Parathyroid adenoma (tissue), 2 donors: ENCODE data around the gene SYNDIG1.

Experiments
- H2AFZ ChIP-seq: fragments of 300-600 bp; sonication (generic); one replicate; pipeline ENCODE4 v1.7.0; 2017; ENCODE audit warnings: antibody characterized with exemption, mild to moderate bottlenecking
- H3K27ac ChIP-seq: fragments of 300-600 bp; sonication (generic); one replicate; pipeline ENCODE4 v1.7.0; 2017
- H3K27me3 ChIP-seq: fragments of 300-600 bp; sonication (generic); one replicate; pipeline ENCODE4 v1.7.0; 2017; ENCODE audit warnings: low read length; ENCODE audit not compliant: control insufficient read depth, insufficient read depth
- H3K36me3 ChIP-seq: fragments of 300-600 bp; sonication (generic); one replicate; pipeline ENCODE4 v1.7.0; 2017; ENCODE audit warnings: low read length; ENCODE audit not compliant: control insufficient read depth, insufficient read depth
- H3K4me1 ChIP-seq: fragments of 300-600 bp; sonication (generic); one replicate; pipeline ENCODE4 v1.7.0; 2017; ENCODE audit warnings: control low read depth
- H3K4me2 ChIP-seq: fragments of 300-600 bp; sonication (generic); one replicate; pipeline ENCODE4 v1.7.0; 2017; ENCODE audit warnings: low read length
- H3K4me3 ChIP-seq: fragments of 300-600 bp; sonication (generic); one replicate; pipeline ENCODE4 v1.7.0; 2017; ENCODE audit warnings: low read depth, low read length
- H3K79me2 ChIP-seq: fragments of 300-600 bp; sonication (generic); one replicate; pipeline ENCODE4 v1.7.0; 2017; ENCODE audit warnings: control low read depth
- H3K9ac ChIP-seq: fragments of 300-600 bp; sonication (generic); one replicate; pipeline ENCODE4 v1.7.0; 2017; ENCODE audit warnings: mild to moderate bottlenecking
- H3K9me3 ChIP-seq: fragments of 300-600 bp; sonication (generic); one replicate; pipeline ENCODE4 v1.7.0; 2017; ENCODE audit warnings: low read length; ENCODE audit not compliant: control insufficient read depth
- TF ChIP-seq, protein P1 (sequence below): fragments of 300-600 bp; sonication (generic); IDR thresholded peaks from one replicate; pipeline ENCODE4 v1.7.0; 2017; ENCODE audit warnings: antibody characterized with exemption, mild to moderate bottlenecking
- donor health status: primary hyperparathyroidism.

Gene SYNDIG1

DNA sequence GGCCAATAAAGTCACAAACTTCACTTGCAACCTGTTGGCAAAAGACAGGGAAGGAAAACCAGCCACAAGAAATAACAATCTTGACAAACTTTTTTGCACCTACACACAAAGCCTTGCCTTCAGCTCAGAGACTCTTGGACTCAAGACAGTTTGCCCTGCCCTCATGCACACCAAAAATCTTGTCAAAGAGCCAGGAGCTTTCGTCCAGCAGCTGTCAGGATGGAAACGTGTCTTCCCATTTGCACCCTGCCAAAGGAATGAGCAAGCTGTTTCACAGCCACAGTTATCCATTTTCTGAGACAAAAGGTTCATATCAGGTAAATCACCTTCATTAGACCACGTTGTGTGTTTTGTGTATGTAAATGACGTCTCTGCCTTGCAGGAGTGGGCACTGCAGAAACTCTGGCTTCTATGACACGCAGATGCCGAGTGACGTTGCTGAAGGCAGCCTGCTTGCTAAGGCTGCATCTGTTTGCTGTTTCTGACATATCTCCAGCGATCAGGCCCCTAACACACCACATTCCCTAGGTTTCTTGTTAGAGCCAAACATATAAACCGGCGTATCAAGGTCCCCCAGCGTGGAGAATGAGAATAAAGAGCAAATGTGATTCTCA, 193.4 kb downstream of the SYNDIG1 start:
- Histone ChIP-seq H3K9me3 (no peaks in the 10 kb centered on the region), H3K4me2 (no peak overlapping the region), H2AFZ (no peak overlapping the region), H3K27ac (no peak overlapping the region), H3K9ac (no peak overlapping the region), H3K79me2 (no peaks in the 10 kb centered on the region), H3K36me3 (no peaks in the 10 kb centered on the region), H3K27me3 (no peaks in the 10 kb centered on the region), H3K4me3 (no peak overlapping the region), H3K4me1 (peaks cover 2% of the 10 kb centered on the region)
- TF ChIP-seq, protein P1, sequence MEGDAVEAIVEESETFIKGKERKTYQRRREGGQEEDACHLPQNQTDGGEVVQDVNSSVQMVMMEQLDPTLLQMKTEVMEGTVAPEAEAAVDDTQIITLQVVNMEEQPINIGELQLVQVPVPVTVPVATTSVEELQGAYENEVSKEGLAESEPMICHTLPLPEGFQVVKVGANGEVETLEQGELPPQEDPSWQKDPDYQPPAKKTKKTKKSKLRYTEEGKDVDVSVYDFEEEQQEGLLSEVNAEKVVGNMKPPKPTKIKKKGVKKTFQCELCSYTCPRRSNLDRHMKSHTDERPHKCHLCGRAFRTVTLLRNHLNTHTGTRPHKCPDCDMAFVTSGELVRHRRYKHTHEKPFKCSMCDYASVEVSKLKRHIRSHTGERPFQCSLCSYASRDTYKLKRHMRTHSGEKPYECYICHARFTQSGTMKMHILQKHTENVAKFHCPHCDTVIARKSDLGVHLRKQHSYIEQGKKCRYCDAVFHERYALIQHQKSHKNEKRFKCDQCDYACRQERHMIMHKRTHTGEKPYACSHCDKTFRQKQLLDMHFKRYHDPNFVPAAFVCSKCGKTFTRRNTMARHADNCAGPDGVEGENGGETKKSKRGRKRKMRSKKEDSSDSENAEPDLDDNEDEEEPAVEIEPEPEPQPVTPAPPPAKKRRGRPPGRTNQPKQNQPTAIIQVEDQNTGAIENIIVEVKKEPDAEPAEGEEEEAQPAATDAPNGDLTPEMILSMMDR, result no peak

DNA sequence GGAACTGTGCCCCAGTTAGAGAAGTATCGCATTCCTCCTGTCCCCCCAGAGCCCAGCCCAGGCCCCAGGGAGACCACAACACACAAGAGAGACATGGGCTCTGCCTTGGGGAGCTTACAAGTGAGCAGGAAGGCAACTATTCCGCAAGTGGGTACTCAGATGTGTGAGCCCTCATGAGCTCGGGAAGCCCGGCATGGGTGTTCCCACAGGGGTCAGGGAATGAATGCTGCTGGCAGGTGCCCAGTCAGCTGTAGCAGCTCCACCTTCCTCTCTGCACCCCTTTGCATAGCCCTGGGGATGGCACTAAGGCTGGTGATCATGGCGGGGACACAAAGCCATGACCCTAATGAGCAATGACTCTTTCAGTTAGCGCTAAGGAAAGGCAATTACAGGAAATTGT, 194.1 kb downstream of the SYNDIG1 start:
- H3K27ac ChIP-seq, result no peak overlapping the region
- no peak overlapping the region for H3K4me2 ChIP-seq
- H3K27me3 ChIP-seq, result no peaks in the 10 kb centered on the region
- TF ChIP-seq, protein P1, result no peak
- no peak overlapping the region for H2AFZ ChIP-seq
- peaks cover 2% of the 10 kb centered on the region for H3K4me1 ChIP-seq
- no peaks in the 10 kb centered on the region for H3K9me3 ChIP-seq
- H3K4me3 ChIP-seq, result no peak overlapping the region
- no peaks in the 10 kb centered on the region for H3K36me3 ChIP-seq
- no peak overlapping the region for H3K9ac ChIP-seq
- no peaks in the 10 kb centered on the region for H3K79me2 ChIP-seq

DNA sequence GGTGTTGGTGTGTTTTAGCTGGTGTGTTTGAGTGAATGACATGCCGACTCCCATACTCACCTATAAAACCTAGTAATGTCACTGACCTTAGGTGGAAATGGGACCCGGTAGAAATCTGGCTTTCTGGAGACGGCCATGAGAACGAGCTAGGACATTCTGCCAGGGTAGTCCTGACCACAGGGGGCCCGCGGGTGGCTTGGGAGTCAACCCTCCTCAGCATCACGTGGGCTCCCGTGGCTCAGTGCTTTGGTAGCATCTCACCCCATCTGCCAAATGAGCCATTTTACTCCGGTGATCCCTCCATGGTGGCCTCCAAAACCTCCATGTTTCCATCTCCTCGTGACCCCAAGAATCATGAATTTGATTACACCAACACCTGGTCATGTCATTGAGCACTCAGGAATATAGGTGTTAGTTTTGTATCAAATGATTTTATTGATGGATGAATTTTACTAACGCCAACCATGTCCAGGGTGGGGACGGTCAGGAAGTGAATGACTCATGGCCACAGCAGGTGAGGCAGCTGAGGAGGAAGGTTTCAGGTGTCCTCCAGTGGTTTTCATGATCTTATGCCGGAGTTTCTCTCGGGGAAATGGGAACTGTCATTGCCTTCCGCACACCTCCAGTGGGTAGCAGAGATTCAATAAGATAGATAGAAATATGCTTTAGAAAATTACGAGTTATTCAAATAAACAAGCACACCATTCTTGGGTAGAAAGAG, 195.0 kb downstream of the SYNDIG1 start:
- Histone ChIP-seq H3K9me3 (no peaks in the 10 kb centered on the region), H3K27me3 (no peaks in the 10 kb centered on the region), H3K79me2 (no peaks in the 10 kb centered on the region), H3K4me2 (no peak overlapping the region), H3K4me3 (no peak overlapping the region), H3K4me1 (peaks cover 2% of the 10 kb centered on the region), H2AFZ (no peak overlapping the region), H3K36me3 (no peaks in the 10 kb centered on the region), H3K27ac (no peak overlapping the region), H3K9ac (no peak overlapping the region)
- TF ChIP-seq, protein P1, result no peak

GRCh38 chr20:24665196-24665595, 195.8 kb downstream of the SYNDIG1 start:
- H3K9ac ChIP-seq, result no peak overlapping the region
- no peaks in the 10 kb centered on the region for H3K9me3 ChIP-seq
- no peak overlapping the region for H2AFZ ChIP-seq
- TF ChIP-seq, protein P1, result no peak
- no peaks in the 10 kb centered on the region for H3K36me3 ChIP-seq
- H3K27me3 ChIP-seq, result no peaks in the 10 kb centered on the region
- no peak overlapping the region for H3K27ac ChIP-seq
- H3K79me2 ChIP-seq, result no peaks in the 10 kb centered on the region
- no peak overlapping the region for H3K4me3 ChIP-seq
- peaks cover 2% of the 10 kb centered on the region for H3K4me1 ChIP-seq
- H3K4me2 ChIP-seq, result no peak overlapping the region
